WERI-Rb-1 (cell line): ENCODE results near the gene AMBRA1.

ENCODE experiments used
- DNase-seq: peaks from one replicate; pipeline ENCODE4 v3.0.0-alpha.2; 2020
- H3K27ac ChIP-seq: fragments of 250-450 bp; sonication (Bioruptor Pico); 2 replicates; pipeline ENCODE4 v1.5.1; 2020; ENCODE audit warnings: mild to moderate bottlenecking, moderate library complexity
- H3K27me3 ChIP-seq: fragments of 250-450 bp; sonication (Bioruptor Pico); 2 replicates; pipeline ENCODE4 v1.5.1; 2021; ENCODE audit warnings: mild to moderate bottlenecking, low read depth, moderate library complexity; ENCODE audit not compliant: insufficient read depth, severe bottlenecking
- H3K36me3 ChIP-seq: fragments of 250-450 bp; sonication (Bioruptor Pico); 2 replicates; pipeline ENCODE4 v1.5.1; 2020; ENCODE audit warnings: mild to moderate bottlenecking, moderate library complexity
- H3K4me3 ChIP-seq: 2 replicates; pipeline ENCODE4 v1.5.1; 2011; ENCODE audit warnings: low read depth, mild to moderate bottlenecking, control low read depth, low read length
- H3K9me3 ChIP-seq: fragments of 250-450 bp; sonication (Bioruptor Pico); 2 replicates; pipeline ENCODE4 v1.5.1; 2021; ENCODE audit warnings: mild to moderate bottlenecking, moderate library complexity; ENCODE audit not compliant: severe bottlenecking
- CTCF ChIP-seq: IDR thresholded peaks from 2 replicates; pipeline ENCODE4 v1.5.1; 2011; ENCODE audit warnings: low read depth, mild to moderate bottlenecking, control low read depth, inconsistent platforms, low read length

Gene AMBRA1

GRCh38 chr11:46537537-46538295 lies 56.1 kb downstream of the AMBRA1 start:
- no peaks in the 10 kb centered on the region for H3K9me3 ChIP-seq
- peaks cover 39% of the 10 kb centered on the region for H3K36me3 ChIP-seq
- H3K27ac ChIP-seq, result no peak overlapping the region; the same call in 1 of the 2 replicates
- no peaks in the 10 kb centered on the region for H3K27me3 ChIP-seq
- no peak overlapping the region for H3K4me3 ChIP-seq
- DNase-seq, result peak; percentile 74
- TF ChIP-seq CTCF, result peak; percentile 92

DNA sequence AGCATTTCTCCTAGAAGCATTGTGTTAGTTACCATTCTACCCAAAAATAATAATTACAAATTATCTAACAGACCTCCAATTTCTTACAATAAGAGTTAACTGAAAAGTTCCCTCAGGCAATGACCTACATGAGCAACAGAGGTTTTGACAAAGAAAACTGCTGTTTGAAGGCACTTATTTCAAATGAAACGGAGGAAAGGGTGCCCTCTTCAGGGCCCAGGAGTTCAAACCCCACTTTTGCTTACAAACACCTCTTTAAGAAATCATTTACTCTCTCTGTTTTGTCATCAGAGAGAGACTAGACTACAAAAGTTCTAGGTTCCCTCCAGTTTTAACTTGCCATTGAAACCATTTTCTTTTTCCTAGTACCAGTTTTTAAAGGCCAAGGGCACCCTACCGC lies 56.7 kb downstream of the AMBRA1 start:
- no peaks in the 10 kb centered on the region for H3K27me3 ChIP-seq
- H3K4me3 ChIP-seq, result no peak overlapping the region
- no peak for DNase-seq
- peaks cover 33% of the 10 kb centered on the region for H3K36me3 ChIP-seq
- peak; percentile 40 for TF ChIP-seq CTCF
- H3K27ac ChIP-seq, result no peak overlapping the region; the same call in 1 of the 2 replicates
- no peaks in the 10 kb centered on the region for H3K9me3 ChIP-seq

DNA sequence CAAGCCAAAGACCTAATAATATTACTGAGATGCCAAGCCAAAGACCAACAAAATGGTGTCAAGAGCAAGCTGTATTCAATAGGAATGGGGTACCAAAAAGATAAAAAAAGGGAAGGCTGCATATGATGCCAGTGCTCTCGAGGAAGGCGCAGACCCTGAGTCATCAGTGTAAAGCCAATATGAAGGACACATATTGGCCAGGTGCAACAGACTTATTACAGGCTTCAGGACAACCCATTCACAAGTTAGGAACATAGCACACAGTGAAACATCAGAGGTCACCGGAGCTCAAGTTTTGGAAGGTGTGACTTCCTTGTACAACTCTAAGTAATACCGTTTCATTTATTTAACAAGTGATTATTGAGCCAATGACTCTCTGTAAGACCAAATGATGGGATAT lies 58.1 kb downstream of the AMBRA1 start:
- H3K27ac ChIP-seq, result no peak overlapping the region
- TF ChIP-seq CTCF, result no peak
- no peaks in the 10 kb centered on the region for H3K9me3 ChIP-seq
- H3K36me3 ChIP-seq, result peaks cover 18% of the 10 kb centered on the region
- no peak for DNase-seq
- no peak overlapping the region for H3K4me3 ChIP-seq
- H3K27me3 ChIP-seq, result no peaks in the 10 kb centered on the region

- no peaks in the 10 kb centered on the region for H3K9me3 ChIP-seq
- no peak for TF ChIP-seq CTCF
- peaks cover 9% of the 10 kb centered on the region; the same call in 1 of the 2 replicates for H3K36me3 ChIP-seq
- H3K27ac ChIP-seq, result no peak overlapping the region
- no peak for DNase-seq
- H3K27me3 ChIP-seq, result no peaks in the 10 kb centered on the region
- H3K4me3 ChIP-seq, result no peak overlapping the region
Observed at GRCh38 chr11:46534711-46535110, 59.1 kb downstream of the AMBRA1 start.

DNA sequence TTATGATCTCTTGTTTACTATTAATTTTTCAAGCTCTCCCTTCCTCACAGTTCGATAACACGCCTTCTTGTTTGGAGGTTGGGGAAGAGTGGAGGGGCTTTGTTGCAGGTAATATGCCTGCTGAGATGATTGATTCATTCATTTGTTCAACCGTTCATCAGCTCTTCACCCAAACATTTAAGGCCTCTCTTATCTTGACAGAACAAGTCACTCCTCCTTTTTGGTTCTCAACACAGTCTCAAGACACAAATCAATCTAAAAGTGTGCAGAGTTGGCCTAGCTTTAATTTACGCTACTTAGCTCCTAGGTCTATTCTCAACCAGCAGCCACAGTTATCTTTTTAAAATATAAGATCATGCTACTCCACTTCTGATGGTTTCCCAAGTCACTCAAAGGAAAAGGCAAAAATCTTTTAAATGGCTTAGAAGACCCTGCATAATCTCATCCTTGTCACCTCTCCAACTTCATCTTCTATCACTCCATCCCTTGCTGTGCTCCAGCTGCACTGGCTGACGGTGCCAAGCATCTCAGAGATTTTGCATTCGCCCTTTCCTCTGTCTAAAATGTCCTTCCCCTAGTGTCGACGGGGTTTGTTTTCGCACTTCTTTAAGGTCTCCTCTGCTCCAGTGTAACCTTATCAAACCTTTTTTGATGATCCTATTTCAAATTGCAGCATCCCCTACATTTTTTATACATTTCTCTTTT lies 60.3 kb downstream of the AMBRA1 start:
- no peak for TF ChIP-seq CTCF
- H3K9me3 ChIP-seq, result no peaks in the 10 kb centered on the region
- no peaks in the 10 kb centered on the region for H3K27me3 ChIP-seq
- H3K4me3 ChIP-seq, result no peak overlapping the region
- H3K36me3 ChIP-seq, result peaks cover 5% of the 10 kb centered on the region; the same call in 1 of the 2 replicates
- no peak for DNase-seq
- no peak overlapping the region for H3K27ac ChIP-seq
